Right atrium auricular region (tissue), 2 donors: ENCODE data around the gene KAT2A. TPM values are rescaled to one million over a fixed set of nuclear protein-coding genes. Genes with fewer than 3 reads are reported as not detected.
A peak's percentile ranks its signal among the peaks of the same experiment; 100 is the strongest.

Experiments used
- DNase-seq: peaks from one replicate; pipeline ENCODE4 v3.0.0-alpha.2; 2019; ENCODE audit warnings: low spot score
- H3K27ac ChIP-seq, 2 donors: fragments of 200-600 bp; sonication (generic); 1 replicate in 1 of 2; 2 replicates in 1 of 2; pipeline ENCODE4 v1.5.1; 2016 to 2019
- H3K27me3 ChIP-seq, 2 donors: fragments of 200-600 bp; sonication (generic); one replicate each; pipeline versions ENCODE4 v1.5.1 to v1.6.0; 2017 to 2019
- H3K36me3 ChIP-seq: fragments of 200-600 bp; sonication (generic); one replicate; pipeline ENCODE4 v1.5.1; 2016
- H3K4me1 ChIP-seq, 2 donors: fragments of 200-600 bp; sonication (generic); one replicate each; pipeline versions ENCODE4 v1.5.1 to v1.6.0; 2017 to 2019
- H3K4me3 ChIP-seq, 2 donors: fragments of 200-600 bp; sonication (generic); 1 replicate in 1 of 2; 2 replicates in 1 of 2; pipeline ENCODE4 v1.5.1; 2017 to 2019; ENCODE audit warnings: mild to moderate bottlenecking in 1 of 2, moderate library complexity in 1 of 2
- H3K9me3 ChIP-seq, 2 donors: fragments of 200-600 bp; sonication (generic); one replicate each; pipeline ENCODE4 v1.5.1; 2019
- total RNA-seq, 2 donors: library from RNA; depleted of rRNA; stranded (reverse); fragments of >200 nt; gene quantifications; one replicate each; pipeline ENCODE4 v1.1.0, GENCODE V29; 2016
- TF ChIP-seq, protein P1 (sequence below), 2 donors: fragments of 200-600 bp; sonication (generic); IDR thresholded peaks; one replicate each; pipeline ENCODE4 v1.5.1; 2019; ENCODE audit warnings: antibody characterized with exemption in 2 of 2

KAT2A gene
- total RNA-seq, 2 donors from 2014 or later = 11.3 to 11.4 TPM

DNA sequence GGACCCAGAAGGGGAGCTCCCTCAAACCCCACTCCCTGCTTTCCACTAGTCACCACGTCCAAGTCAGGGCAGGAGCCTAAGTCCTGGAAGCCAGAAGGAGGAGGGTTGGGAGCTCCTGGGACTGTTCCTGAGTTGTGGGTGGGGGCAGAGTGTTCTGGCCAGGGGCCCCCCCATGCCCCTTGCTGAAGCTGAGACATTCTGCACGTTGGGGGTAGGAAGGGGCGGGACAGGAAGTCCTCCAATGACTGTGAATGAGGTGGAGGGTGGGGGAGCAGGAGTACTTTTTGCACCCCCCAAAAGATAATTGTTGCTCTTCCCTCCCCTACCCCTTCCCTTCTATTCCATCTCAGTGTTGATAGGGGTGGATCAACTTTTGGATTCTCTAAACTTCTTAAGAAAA is 49.4 kb downstream of the KAT2A start:
- TF ChIP-seq, protein P1, sequence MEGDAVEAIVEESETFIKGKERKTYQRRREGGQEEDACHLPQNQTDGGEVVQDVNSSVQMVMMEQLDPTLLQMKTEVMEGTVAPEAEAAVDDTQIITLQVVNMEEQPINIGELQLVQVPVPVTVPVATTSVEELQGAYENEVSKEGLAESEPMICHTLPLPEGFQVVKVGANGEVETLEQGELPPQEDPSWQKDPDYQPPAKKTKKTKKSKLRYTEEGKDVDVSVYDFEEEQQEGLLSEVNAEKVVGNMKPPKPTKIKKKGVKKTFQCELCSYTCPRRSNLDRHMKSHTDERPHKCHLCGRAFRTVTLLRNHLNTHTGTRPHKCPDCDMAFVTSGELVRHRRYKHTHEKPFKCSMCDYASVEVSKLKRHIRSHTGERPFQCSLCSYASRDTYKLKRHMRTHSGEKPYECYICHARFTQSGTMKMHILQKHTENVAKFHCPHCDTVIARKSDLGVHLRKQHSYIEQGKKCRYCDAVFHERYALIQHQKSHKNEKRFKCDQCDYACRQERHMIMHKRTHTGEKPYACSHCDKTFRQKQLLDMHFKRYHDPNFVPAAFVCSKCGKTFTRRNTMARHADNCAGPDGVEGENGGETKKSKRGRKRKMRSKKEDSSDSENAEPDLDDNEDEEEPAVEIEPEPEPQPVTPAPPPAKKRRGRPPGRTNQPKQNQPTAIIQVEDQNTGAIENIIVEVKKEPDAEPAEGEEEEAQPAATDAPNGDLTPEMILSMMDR (IDR thresholded peaks at IDR 0.05) = no peak
- Histone ChIP-seq H3K4me1 (peaks cover 0 to 9% of the 10 kb centered on the region in 2 donors), H3K9me3 (no peaks in the 10 kb centered on the region), H3K36me3 (no peaks in the 10 kb centered on the region), H3K27me3 (peaks cover 0 to 12% of the 10 kb centered on the region in 2 donors), H3K4me3 (peak overlapping the region in 1 of 2 donors; percentile 43), H3K27ac (no peak overlapping the region)
- no peak for DNase-seq

DNA sequence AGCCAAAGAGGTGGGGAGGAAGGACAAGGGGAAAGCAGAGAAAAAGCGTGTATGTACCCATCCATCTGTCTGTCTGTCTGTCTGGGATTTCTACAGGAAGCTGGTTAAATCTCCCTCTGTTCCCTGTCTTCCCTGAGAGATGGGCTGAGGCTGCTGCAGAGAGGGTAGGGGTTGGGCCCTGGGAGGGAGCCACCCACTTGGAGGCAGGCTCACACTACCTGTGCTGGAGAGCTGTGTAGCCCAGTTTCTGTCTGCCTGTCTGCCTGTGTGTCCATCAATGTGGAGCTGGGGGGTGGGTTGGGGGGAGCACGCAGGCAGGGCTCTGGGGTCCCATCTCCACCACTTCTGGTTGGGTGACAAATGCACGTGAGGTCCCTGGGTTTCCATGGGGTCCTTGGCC is 52.2 kb downstream of the KAT2A start:
- peaks cover 0 to 12% of the 10 kb centered on the region in 2 donors for H3K27me3 ChIP-seq
- no peak overlapping the region for H3K4me3 ChIP-seq
- no peak for DNase-seq
- H3K36me3 ChIP-seq = no peaks in the 10 kb centered on the region
- no peaks in the 10 kb centered on the region for H3K9me3 ChIP-seq
- no peak overlapping the region for H3K27ac ChIP-seq
- TF ChIP-seq, protein P1 (IDR thresholded peaks at IDR 0.05) = no peak
- peaks cover 0 to 12% of the 10 kb centered on the region in 2 donors for H3K4me1 ChIP-seq

DNA sequence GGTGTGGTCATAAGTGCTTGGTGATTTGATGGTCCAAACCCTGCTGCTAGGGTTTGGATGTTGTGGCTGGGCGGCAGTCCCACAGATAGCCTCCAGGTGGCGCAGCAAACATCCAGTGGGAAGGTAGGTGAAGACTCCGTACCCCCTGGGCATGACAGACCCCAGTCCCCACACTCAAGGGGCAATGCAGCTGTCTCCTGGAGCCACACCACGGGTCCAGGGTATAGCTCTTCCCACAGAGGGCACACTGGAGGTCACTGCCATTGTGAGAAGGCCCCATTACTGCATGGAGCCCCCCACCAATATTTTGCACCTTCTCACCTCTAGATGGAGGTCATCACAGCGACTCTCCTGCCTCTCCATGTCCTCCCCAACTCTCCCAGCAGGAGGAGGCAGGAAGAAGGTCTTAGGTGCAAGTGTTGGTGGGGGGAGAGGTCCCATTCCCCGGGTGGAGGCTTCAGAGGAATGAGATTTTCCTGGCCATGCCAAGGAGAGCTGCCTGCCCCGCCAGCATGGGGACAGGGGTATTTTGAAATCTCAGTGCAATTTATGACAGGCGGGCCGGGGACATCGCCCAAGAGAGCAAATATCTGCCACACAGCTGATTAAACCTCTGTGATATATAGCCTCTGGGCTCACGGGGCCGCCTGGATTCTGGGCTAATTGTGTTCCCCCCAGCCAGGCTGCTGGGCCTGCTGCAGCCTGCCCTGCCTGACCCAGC is 53.6 kb downstream of the KAT2A start:
- Histone ChIP-seq H3K4me3 (no peak overlapping the region), H3K27me3 (peaks cover 0 to 9% of the 10 kb centered on the region in 2 donors), H3K36me3 (no peaks in the 10 kb centered on the region), H3K27ac (no peak overlapping the region), H3K9me3 (no peaks in the 10 kb centered on the region), H3K4me1 (peaks cover 0 to 18% of the 10 kb centered on the region in 2 donors)
- peak; percentile 66 for DNase-seq
- TF ChIP-seq, protein P1 (IDR thresholded peaks at IDR 0.05) = peak; percentile 65 to 91

DNA sequence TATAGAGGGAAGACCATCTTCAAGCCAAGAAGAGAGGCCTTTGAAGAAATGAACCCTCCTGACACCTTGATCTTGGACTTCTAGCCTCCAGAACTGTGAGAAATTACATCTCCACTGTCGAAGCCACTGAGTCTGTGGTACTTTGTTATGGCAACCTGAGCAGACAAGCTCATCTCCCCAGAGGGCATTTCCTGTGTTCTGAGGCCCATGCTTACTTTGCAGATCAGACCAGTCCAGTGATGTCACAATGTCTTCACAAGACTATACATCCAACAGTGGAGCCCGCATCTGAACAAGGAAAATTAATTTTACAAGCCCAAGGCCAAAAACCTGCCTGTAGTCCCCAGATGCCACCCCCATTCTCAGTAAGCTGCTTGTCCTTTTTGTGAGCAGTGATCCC is 56.0 kb downstream of the KAT2A start:
- no peaks in the 10 kb centered on the region for H3K27me3 ChIP-seq
- no peak for DNase-seq
- TF ChIP-seq, protein P1 (IDR thresholded peaks at IDR 0.05) = no peak
- no peaks in the 10 kb centered on the region for H3K36me3 ChIP-seq
- H3K27ac ChIP-seq = no peak overlapping the region
- H3K4me3 ChIP-seq = no peak overlapping the region
- H3K9me3 ChIP-seq = no peaks in the 10 kb centered on the region
- H3K4me1 ChIP-seq = peaks cover 0 to 12% of the 10 kb centered on the region in 2 donors

Other genes starting within 250 kb of the KAT2A start
- gene ACLY, start 202.4 kb downstream of the KAT2A start, total RNA-seq = 10 to 100 TPM; 31.7 to 42.2 TPM
- under 1 TPM; 0.43 to 0.56 TPM for gene ODAD4, start 190.8 kb downstream of the KAT2A start, total RNA-seq
- gene CNP, start 154.6 kb downstream of the KAT2A start, total RNA-seq = 10 to 100 TPM; 23.1 to 29.5 TPM
- gene DNAJC7, start 103.9 kb downstream of the KAT2A start, total RNA-seq = 10 to 100 TPM; 42.7 to 47.1 TPM
- 10 to 100 TPM; 64.8 to 69.8 TPM for gene NKIRAS2, start 101.3 kb downstream of the KAT2A start, total RNA-seq
- gene C17orf113, start 70.8 kb downstream of the KAT2A start, total RNA-seq = under 1 TPM; 0.74 to 0.94 TPM
- not detected for gene ZNF385C, start 22.9 kb downstream of the KAT2A start, total RNA-seq
- 1 to 10 TPM; 3.5 to 4.3 TPM for gene DHX58, start 8.7 kb downstream of the KAT2A start, total RNA-seq
- gene HSPB9, start 1.4 kb upstream of the KAT2A start, total RNA-seq = not detected
- gene RAB5C, start 33.6 kb upstream of the KAT2A start, total RNA-seq = 10 to 100 TPM; 39.9 to 92.6 TPM
- under 1 TPM; 0.15 to 0.35 TPM for gene KCNH4, start 59.8 kb upstream of the KAT2A start, total RNA-seq
- gene HCRT, start 64.1 kb upstream of the KAT2A start, total RNA-seq = not detected
- gene GHDC, start 73.1 kb upstream of the KAT2A start, total RNA-seq = 10 to 100 TPM; 13.1 to 19.3 TPM
- 10 to 100 TPM; 31.4 to 49.1 TPM for gene STAT5B, start 155.0 kb upstream of the KAT2A start, total RNA-seq
- 10 to 100 TPM; 16.9 to 51.2 TPM for gene STAT5A, start 167.1 kb upstream of the KAT2A start, total RNA-seq